HG03442 (cell line): Measurements from ENCODE around the gene CCNC.
"Not testable (repeated sequence)": the region's sequence is repeated elsewhere in the genome, so short reads cannot be mapped to it uniquely, and the experiment has no call there.

ENCODE experiments used
- ATAC-seq: cut with Tn5 transposase; IDR thresholded peaks from one replicate; pipeline ENCODE4 v1.9.1; 2021; ENCODE audit warnings: mild to moderate bottlenecking, moderate library complexity; ENCODE audit not compliant: unreplicated experiment

Gene CCNC

GRCh38 chr6:99603421-99604165, 35.1 kb upstream of the CCNC start:
- ATAC-seq: no peak

DNA sequence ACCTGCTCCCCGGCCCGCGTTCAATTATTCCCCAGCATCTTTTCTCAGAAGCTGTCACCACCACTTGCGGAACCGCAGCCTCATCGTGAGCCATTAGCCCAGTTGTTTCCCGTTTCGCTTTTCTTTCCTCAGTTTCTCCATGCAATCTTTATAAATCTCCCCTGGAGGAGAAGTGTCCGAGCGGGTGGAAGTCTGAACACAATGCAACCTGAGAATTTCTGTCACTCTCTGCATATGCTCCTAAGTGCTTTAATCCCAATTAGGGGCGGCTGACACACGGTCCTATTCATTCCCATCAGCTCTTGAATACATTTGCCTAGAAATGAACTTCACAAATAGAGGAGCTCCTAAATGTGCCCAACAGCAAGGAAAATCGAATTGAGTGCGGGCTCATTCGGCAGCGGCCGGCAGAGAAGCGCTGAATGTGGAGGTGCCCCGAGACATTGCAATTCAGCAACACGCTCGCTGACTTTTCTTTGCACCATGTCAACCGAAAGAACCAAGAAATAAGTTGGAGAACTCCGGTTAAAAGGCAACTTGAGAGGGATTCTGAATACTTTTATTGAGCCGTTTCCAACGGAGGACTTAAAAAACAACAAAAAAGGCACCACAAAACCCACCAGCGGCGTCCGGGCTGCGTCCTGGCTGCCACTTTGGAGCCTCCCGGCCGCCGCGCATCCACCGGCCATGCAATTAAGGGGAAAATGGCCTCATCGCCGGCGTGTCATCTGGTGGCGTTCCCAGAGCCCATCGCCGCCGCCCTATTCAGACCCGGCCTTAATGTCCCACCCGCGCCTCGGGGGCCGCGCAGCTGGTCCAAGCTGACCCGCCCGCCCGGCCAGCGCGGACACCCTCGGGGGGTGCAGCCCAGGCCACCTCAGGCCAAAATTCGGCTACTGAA, 34.3 kb upstream of the CCNC start:
- no peak for ATAC-seq

DNA sequence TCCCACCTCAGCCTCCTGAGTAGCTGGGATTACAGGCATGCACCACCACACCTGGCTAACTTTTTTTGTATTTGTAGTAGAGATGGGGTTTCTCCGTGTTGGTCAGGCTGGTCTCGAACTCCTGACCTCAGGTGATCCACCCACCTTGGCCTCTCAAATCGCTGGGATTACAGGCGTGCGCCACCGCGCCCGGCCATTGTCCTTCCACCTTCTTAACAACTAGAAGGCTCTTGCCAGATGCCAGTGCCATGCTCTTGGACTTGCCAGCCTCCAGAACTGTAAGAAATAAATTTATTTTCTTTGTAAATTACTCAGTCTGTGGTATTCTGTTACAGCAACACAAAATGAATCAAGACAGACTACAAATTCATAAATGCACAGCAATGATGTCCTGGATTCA, 26.2 kb upstream of the CCNC start:
- not testable (repeated sequence) for ATAC-seq

DNA sequence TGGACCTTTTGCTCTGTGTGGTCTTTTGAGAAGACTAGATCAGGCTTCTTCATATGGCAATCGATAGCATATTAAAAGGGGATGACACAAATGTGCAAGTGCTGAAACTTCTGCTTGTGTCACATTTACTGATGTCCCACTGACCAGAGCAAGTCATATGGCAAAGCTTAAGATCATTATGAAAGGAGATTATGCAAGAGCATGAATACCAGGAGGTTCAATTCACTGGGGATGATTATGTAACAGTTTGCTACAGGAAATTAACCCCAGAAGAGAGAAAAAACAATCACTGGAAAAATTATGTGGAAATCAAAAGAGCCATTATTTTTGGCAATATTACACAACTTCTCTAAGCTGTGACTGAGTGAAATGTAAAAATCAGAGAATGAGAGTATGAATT, 24.4 kb upstream of the CCNC start:
- ATAC-seq: no peak

- no peak for ATAC-seq
These were observed 23.4 kb upstream of the CCNC start for GRCh38 chr6:99591673-99592364.

DNA sequence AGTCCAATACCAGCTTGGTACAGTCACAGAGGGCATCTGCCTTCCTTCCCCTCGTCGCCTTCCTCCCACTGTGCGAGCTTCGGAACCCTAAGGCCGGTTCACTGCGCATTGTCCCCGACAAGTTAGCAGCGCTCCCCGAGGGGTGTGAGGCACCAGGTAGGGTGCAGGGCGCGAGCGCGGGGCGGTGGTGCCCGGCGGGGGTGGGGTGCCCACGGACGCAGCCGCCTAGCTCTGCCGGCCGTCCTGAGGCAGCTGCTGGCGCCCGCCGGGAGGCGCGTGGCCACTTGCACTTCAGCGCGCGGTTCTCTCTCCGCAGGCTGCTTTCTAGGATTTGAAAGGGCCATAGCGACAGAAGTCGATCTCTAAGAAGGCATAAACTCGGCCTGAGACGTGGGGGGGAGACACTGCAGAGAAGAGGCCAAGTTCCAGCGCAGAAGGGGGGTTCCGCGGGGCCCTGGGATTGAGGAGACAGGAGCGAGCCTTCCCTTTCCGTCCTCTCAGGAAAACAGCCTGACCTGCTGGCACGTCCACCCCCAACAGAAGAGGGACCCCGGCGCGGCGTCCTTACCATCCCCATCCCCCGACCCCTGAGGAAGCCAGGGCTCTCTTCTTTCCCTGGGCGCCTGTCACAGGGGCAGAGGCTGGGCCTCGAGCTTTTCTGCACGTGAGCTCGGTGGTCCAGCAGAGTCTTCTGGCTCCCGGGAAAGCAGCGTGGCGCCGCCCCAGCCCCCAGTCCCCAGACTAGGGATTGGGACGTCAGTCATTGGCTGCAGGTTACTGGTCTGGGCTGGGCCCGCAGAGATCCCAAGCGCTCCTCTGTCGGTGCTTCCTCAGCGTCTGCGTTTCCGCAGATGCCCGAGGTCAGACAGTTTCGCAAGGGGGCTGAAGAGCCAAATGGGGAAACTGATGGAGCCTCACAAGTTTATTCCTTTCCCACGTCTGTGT, 22.5 kb upstream of the CCNC start:
- no peak for ATAC-seq

DNA sequence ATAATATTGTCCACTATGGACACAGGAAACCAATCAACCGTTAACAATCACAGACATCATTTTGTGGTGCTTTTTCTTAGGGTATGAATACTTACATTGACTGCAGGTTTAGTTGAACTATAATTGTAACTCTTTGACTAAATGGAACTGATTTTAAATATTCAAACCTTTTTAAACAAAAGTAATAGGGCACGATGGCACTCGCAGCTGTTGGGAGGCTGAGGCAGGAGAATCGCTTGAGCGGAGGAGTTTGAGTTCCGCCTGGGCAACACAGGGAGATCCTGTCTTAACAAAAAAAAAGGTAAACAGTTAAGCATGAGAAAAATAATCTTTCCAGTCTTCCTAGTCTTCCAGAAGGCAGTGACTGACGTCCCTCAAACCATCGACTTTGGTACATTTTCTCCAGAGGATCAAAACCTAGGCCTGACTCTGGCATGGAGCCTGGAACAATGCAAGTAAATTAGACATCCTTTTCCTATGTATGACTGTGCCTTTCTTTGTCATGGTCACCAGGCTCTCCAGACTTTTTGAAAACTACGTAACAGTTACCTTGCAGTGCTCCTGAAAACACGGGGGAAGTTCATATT, 21.5 kb upstream of the CCNC start:
- ATAC-seq: no peak

DNA sequence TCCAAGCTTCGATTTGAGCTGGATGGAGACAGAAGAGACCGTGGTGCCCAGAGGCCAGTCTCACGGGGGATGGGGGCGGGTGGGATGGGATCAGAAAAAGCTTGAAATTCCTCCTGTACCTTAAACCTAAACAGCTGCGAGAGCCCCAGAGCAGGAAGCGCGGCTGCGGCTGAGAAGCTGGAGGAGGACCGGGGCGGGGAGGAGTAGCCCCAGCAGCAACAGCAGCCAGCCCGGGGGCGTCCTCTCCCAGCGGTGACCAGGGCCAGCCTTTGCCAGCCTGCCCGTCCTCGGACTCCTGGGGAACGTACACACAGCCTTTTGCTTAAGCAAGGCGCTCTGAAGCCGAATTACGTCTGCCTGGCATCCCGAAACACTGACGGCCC, 20.8 kb upstream of the CCNC start:
- peak; percentile 29 for ATAC-seq

- peak; percentile 92 for ATAC-seq
These were observed 20.3 kb upstream of the CCNC start for GRCh38 chr6:99588618-99589289.

DNA sequence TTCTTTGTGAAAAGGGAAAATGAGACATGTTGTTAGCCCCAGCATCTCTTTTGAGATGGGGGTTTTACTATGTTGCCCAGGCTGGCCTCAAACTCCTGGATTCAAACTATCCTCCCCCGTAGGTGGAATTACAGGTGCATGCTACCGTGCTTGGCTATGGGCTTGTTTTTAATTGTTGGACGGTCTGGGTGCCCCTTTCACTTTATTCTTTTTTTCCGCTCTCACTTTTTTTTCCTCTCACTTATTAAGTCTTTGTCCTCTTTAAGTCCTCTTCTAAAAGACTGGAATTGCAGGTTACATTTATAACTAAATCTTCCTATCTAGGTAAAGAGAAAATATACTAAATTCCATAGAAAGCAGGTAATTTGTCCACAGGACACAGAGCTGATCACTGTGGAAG, 19.3 kb upstream of the CCNC start:
- no peak for ATAC-seq

DNA sequence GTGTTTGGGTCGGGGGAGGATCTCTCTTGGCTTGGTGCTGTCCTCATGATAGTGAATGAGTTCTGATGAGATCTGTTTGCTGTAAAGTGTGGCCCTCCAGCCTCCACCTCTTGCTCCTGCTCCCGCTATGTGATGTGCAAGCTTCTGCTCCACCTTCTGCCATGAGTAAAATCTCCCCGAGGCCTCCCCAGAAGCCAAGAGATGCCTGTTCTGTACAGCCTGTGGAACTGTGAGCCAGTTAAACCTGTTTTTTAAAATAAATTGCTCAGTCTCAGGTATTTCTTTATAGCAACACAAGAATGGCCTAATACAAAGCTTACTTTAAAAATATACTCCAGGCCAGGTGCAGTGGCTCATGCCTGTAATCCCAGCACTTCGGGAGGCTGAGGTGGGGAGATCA, 11.3 kb upstream of the CCNC start:
- no peak for ATAC-seq

DNA sequence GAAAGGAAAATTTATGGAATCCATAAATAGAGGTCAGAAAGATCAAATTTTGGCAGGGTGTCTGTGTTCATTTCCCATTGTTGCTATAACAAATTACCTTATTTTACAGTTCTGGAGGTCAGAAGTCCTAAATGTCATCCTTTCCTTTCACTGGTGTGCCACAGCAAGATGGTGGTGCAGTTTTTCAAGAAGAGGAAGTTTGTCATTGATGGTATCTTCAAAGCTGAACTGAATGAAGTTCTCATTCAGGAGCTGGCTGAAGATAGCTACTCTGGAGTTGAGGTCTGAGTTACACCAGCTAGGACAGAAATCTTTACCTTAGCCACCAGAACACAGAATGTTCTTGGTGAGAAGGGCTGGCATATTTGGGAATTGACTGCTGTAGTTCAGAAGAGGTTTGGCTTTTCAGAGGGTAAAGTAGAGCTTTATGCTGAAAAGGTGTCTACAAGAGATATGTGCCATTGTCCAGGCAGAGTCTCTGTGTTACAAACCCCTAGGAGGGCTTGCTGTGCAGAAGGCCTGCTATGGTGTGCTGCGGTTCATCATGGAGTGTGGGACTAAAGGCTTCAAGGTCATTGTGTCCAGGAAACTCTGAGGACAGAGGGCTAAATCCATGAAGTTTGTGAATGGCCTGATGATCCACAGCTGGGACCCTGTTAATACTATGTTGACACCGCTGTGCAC, 7.2 kb upstream of the CCNC start:
- ATAC-seq: no peak

- no peak for ATAC-seq
These were observed 5.6 kb upstream of the CCNC start for GRCh38 chr6:99573980-99574617.

GRCh38 chr6:99563056-99563723, 5.3 kb downstream of the CCNC start:
- no peak for ATAC-seq

DNA sequence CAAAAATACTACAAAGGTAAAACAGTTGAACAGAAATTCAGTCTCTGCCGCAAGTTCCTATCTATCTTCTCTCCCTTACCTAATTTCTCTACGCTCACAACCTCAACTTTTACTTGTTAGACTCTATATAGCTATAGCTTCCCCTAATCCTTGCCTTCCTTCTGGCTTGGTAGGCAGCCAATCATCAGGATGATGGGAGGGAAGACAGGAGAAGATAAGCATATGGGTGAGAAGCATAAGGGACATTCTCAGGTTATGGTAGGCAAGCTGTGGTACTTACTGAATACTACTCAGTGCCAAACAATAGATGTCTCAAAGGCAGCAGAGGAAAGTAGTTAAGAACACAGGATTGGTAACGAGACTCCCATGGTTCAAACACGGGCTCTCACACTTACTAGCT, 7.8 kb downstream of the CCNC start:
- no peak for ATAC-seq

- ATAC-seq: no peak
These were observed 9.4 kb downstream of the CCNC start for GRCh38 chr6:99559057-99559456.

DNA sequence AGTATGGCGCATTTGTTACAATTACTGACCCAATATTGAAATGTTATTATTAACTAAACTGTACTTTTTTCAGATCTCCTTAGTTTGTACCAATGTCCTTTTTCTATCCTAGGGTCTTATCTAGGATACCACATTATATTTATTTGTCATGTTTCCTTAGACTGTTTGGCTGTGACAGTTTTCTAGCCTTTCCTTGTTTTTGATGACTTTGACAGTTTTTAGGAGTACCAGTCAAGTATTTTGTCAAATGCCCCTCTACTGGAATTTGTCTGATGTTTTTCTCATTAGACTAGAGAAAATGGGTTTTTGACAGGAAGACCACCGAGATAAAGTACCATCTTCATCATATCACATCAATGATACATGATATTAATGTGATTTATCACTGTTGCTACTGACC, 14.6 kb downstream of the CCNC start:
- ATAC-seq: no peak
